ENCODE results near the gene STMN3.

STMN3 gene

DNA sequence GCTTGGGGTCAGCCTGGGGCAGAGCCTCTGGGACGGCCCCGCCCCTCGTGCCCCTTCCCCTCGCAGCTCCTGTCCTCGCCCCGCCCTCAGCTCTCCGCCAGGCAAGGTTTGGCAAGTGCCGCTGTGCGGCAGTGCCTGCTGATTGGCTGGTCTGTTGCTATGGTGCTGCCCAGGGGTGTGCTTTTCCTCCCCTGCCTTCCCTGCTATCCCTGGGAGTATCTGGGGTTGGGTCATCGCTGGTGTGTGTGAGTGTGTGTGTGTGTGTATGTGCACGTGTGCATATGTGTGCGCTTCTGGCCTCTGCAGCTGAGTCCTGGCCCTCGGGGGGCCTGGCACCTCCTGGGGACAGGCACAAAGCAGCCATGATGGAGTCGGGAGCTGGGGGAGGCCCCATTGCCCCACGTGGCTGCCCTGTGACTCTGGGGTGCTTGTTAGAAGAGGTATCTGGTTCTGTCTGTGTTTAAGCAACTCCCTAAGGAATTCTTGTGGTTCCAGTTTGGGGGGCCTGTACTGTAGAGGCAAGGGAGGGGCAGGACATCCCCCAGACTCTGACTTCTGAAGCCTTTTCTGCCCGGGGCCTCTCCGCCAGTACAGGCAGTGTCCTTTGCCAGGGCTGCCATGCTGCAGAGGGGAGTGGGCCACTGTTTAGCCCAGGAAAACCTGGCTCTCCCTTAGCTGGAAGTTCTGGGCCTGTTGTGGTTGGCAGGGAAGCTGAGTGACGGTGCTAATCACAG lies 11.8 kb upstream of the STMN3 start (continued):
- TF ChIP-seq, protein P1, sequence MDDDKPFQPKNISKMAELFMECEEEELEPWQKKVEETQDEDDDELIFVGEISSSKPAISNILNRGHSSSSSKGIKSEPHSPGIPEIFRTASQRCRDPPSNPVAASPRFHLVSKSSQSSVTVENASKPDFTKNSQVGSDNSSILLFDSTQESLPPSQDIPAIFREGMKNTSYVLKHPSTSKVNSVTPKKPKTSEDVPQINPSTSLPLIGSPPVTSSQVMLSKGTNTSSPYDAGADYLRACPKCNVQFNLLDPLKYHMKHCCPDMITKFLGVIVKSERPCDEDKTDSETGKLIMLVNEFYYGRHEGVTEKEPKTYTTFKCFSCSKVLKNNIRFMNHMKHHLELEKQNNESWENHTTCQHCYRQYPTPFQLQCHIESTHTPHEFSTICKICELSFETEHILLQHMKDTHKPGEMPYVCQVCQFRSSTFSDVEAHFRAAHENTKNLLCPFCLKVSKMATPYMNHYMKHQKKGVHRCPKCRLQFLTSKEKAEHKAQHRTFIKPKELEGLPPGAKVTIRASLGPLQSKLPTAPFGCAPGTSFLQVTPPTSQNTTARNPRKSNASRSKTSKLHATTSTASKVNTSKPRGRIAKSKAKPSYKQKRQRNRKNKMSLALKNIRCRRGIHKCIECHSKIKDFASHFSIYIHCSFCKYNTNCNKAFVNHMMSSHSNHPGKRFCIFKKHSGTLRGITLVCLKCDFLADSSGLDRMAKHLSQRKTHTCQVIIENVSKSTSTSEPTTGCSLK (tag by site-specific recombination; IDR thresholded peaks at IDR 0.05), result no peak
- TF ChIP-seq BCL11A (tag by site-specific recombination; IDR thresholded peaks at IDR 0.05; ENCODE audit: low read depth) (no peak), ZNF830 (tag by site-specific recombination; IDR thresholded peaks at IDR 0.05; ENCODE audit: low read depth) (no peak), ZNF473 (tag by site-specific recombination; IDR thresholded peaks at IDR 0.05) (no peak)

DNA sequence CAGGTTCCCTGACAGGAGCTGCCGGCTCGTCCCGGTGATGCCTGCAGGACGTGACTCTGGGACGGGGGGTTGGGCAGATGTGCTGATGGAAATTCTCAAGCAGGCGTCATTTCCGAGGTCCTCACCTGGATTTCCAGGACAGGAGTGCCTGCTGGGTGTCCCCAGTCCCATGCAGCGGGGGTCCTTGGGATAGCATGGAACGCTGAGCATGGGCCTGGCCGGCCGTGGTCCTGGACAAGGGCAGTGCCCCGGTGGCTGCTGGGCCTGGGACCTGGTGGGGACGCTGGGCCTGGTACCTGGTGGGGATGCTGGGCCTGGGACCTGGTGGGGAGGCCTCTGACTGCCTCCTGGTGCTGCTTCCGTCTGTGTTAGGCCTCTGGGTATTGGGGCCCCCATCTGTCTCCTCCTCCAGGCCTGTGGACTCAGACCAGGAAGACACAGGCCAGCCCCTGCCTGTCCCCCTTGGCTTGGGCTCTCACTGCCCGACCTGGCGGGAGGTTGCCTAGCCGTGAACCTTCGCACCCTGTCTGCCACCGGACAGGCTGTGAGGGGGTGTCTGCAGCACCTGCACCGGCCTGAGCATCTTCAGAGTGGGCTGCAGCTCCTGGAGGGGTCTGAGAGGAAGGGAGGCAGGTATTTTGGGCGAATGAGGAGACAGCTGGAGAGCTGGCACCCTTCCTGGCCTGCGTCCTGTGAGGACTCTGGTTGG lies 11.1 kb upstream of the STMN3 start:
- H3K27ac ChIP-seq (ENCODE audit: extremely low read depth, low read depth, low read length), result no peak overlapping the region

DNA sequence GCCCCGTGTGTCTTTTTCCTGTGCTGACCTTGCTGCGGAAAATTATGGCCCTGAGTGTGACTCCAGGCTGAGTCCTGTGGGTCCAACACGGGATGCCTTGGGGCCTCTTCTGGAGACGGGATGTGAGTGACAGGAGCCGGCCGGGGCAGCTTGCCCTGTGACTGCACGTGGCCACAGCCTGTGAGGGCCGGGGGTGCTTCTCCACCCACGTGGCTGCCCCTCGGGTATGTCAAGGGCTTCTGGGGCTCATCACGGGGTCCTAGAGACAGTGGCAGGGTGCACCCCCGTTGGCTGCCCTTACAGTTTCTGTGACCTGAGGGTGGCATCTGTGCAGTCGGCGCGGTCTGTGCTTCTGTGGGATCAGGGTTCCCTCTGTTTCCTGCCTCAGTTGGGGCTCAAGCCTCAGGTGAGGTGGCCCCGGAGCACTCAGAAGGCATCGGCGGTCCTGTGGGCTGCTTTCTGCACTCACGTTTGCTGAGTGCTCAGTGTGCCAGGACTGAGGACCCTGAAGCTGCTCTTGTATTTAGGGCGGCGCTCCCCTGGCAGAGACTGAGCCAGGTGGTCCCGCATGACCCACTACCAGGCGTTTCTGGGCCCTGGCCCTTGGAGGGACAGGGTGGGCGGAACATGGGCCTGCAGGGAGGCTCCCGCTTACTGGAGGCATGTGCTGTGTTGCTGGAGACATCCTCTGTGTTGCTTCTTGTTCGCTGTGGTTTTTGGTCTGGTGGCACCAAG lies 10.3 kb upstream of the STMN3 start:
- POLR2A ChIA-PET, result interaction anchor here (1.8 kb wide), 1 partner anchor 10 kb away, joined by 5 read pairs; the partner anchor contains the start of gene STMN3
- Histone ChIP-seq H3K27ac (ENCODE audit: extremely low read depth, low read depth, low read length) (no peak overlapping the region), H3K36me3 (ENCODE audit: control insufficient read depth in 2 of 2, insufficient read depth in 1 of 2, low read length in 2 of 2) (peaks cover 0 to 79% of the 10 kb centered on the region in 2 experiments; a peak in 2 of 3 replicates), H3K4me1 (ENCODE audit: control insufficient read depth, insufficient read depth, low read length) (no peaks in the 10 kb centered on the region), H3K9me3 (ENCODE audit: control insufficient read depth, insufficient read depth, low read depth, low read length) (no peaks in the 10 kb centered on the region), H3K4me3 (ENCODE audit: low read depth, low read length) (no peak overlapping the region)
- no peak for TF ChIP-seq ZNF707 (tag by site-specific recombination; IDR thresholded peaks at IDR 0.05)
- TF ChIP-seq ZNF24 (tag by site-specific recombination; IDR thresholded peaks at IDR 0.05), result no peak
- TF ChIP-seq ZNF155 (tag by site-specific recombination; IDR thresholded peaks at IDR 0.05), result no peak
- TF ChIP-seq BCL11A (tag by site-specific recombination; IDR thresholded peaks at IDR 0.05; ENCODE audit: low read depth), result no peak
- TF ChIP-seq, protein P2, sequence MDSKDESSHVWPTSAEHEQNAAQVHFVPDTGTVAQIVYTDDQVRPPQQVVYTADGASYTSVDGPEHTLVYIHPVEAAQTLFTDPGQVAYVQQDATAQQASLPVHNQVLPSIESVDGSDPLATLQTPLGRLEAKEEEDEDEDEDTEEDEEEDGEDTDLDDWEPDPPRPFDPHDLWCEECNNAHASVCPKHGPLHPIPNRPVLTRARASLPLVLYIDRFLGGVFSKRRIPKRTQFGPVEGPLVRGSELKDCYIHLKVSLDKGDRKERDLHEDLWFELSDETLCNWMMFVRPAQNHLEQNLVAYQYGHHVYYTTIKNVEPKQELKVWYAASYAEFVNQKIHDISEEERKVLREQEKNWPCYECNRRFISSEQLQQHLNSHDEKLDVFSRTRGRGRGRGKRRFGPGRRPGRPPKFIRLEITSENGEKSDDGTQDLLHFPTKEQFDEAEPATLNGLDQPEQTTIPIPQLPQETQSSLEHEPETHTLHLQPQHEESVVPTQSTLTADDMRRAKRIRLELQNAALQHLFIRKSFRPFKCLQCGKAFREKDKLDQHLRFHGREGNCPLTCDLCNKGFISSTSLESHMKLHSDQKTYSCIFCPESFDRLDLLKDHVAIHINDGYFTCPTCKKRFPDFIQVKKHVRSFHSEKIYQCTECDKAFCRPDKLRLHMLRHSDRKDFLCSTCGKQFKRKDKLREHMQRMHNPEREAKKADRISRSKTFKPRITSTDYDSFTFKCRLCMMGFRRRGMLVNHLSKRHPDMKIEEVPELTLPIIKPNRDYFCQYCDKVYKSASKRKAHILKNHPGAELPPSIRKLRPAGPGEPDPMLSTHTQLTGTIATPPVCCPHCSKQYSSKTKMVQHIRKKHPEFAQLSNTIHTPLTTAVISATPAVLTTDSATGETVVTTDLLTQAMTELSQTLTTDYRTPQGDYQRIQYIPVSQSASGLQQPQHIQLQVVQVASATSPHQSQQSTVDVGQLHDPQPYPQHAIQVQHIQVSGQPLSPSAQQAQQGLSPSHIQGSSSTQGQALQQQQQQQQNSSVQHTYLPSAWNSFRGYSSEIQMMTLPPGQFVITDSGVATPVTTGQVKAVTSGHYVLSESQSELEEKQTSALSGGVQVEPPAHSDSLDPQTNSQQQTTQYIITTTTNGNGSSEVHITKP (tag by site-specific recombination; IDR thresholded peaks at IDR 0.05), result no peak
- no peak for TF ChIP-seq ZBTB20 (tag by site-specific recombination; IDR thresholded peaks at IDR 0.05)
- CTCF ChIA-PET, result no interaction called here

More for the DNA sequence above, 11.1 kb upstream of the STMN3 start:
- H3K36me3 ChIP-seq (ENCODE audit: control insufficient read depth in 2 of 2, insufficient read depth in 1 of 2, low read length in 2 of 2), result peaks cover 3 to 87% of the 10 kb centered on the region in 2 experiments; a peak in 2 of 3 replicates
- TF ChIP-seq GLIS1 (tag by site-specific recombination; IDR thresholded peaks at IDR 0.05), result no peak
- no peak for TF ChIP-seq ZNF561 (tag by site-specific recombination; IDR thresholded peaks at IDR 0.05; ENCODE audit: borderline replicate concordance)
- TF ChIP-seq, protein P3, sequence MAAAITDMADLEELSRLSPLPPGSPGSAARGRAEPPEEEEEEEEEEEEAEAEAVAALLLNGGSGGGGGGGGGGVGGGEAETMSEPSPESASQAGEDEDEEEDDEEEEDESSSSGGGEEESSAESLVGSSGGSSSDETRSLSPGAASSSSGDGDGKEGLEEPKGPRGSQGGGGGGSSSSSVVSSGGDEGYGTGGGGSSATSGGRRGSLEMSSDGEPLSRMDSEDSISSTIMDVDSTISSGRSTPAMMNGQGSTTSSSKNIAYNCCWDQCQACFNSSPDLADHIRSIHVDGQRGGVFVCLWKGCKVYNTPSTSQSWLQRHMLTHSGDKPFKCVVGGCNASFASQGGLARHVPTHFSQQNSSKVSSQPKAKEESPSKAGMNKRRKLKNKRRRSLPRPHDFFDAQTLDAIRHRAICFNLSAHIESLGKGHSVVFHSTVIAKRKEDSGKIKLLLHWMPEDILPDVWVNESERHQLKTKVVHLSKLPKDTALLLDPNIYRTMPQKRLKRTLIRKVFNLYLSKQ (tag by site-specific recombination; IDR thresholded peaks at IDR 0.05; ENCODE audit: borderline replicate concordance), result no peak
- TF ChIP-seq ZNF214 (tag by site-specific recombination; IDR thresholded peaks at IDR 0.05; ENCODE audit: borderline replicate concordance), result no peak
- no peak for TF ChIP-seq ZXDB (tag by site-specific recombination; IDR thresholded peaks at IDR 0.05)
- TF ChIP-seq MZF1 (tag by site-specific recombination; IDR thresholded peaks at IDR 0.05; ENCODE audit: borderline replicate concordance), result no peak
- no peak for TF ChIP-seq ZNF266 (tag by site-specific recombination; IDR thresholded peaks at IDR 0.05; ENCODE audit: low read depth)
- no peak for TF ChIP-seq ZNF350 (tag by site-specific recombination; IDR thresholded peaks at IDR 0.05)
- TF ChIP-seq ZNF560 (tag by site-specific recombination; IDR thresholded peaks at IDR 0.05; ENCODE audit: borderline replicate concordance), result no peak
- no peak for TF ChIP-seq ZNF48 (tag by site-specific recombination; IDR thresholded peaks at IDR 0.05)
- TF ChIP-seq, protein P4, sequence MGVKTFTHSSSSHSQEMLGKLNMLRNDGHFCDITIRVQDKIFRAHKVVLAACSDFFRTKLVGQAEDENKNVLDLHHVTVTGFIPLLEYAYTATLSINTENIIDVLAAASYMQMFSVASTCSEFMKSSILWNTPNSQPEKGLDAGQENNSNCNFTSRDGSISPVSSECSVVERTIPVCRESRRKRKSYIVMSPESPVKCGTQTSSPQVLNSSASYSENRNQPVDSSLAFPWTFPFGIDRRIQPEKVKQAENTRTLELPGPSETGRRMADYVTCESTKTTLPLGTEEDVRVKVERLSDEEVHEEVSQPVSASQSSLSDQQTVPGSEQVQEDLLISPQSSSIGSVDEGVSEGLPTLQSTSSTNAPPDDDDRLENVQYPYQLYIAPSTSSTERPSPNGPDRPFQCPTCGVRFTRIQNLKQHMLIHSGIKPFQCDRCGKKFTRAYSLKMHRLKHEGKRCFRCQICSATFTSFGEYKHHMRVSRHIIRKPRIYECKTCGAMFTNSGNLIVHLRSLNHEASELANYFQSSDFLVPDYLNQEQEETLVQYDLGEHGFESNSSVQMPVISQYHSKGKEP (tag by site-specific recombination; IDR thresholded peaks at IDR 0.05), result no peak
- no peak overlapping the region for H3K4me3 ChIP-seq (ENCODE audit: low read depth, low read length)
- H3K4me1 ChIP-seq (ENCODE audit: control insufficient read depth, insufficient read depth, low read length), result no peaks in the 10 kb centered on the region
- ChIA-PET POLR2A (interaction anchor here (1.3 kb wide), 1 partner anchor 22 kb away, joined by 3 read pairs; no protein-coding TSS in a partner anchor), CTCF (no interaction called here)
- H3K9me3 ChIP-seq (ENCODE audit: control insufficient read depth, insufficient read depth, low read depth, low read length), result no peaks in the 10 kb centered on the region

Data from HEK293 (cell line).